Glomerular visceral epithelial cell (primary cell): ENCODE data around the gene PTPN1.

Source experiments
- DNase-seq: peaks from one replicate; pipeline ENCODE4 v3.0.0-alpha.2; 2016; ENCODE audit errors: extremely low spot score

The PTPN1 gene

DNA sequence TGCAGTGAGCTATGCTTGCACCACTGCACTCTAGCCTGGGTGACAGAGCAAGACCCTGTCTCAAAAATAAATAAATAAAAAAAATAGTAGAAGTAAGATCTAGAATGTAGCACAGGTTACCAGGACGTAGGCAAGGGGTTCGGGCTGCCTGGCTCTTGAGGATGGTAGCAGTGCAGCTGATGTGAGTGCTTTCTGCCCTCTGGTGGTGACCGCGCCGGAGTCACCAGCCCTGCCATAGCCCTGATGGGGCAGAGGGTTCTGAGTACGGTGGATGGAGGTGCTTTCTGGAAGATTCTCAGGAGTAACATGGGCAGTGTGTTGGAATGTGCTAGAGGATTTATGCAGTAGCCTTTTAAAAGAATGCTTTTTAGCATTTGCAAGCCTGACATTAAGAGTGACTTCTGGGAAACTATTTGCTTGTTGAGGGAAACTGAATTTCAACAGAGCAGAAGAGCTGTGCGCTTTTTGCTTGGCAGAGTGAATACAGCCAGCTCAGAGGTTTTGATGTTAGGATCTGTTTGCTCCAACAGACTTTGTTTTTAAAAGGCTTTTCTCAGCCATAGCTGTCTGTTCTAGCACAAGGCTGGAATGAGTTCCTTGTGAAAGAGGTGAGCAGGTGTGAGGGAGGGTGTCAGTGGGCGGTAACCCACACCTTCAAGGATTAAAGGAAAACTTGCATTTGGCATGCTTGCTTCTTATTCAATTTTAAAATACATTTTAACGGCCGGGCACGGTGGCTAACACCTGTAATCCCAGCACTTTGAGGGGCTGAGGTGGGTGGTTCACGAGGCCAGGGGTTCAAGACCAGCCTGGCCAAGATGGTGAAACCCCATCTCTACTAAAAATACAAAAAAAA is 65.9 kb downstream of the PTPN1 start:
- DNase-seq, result peak; percentile 64

DNA sequence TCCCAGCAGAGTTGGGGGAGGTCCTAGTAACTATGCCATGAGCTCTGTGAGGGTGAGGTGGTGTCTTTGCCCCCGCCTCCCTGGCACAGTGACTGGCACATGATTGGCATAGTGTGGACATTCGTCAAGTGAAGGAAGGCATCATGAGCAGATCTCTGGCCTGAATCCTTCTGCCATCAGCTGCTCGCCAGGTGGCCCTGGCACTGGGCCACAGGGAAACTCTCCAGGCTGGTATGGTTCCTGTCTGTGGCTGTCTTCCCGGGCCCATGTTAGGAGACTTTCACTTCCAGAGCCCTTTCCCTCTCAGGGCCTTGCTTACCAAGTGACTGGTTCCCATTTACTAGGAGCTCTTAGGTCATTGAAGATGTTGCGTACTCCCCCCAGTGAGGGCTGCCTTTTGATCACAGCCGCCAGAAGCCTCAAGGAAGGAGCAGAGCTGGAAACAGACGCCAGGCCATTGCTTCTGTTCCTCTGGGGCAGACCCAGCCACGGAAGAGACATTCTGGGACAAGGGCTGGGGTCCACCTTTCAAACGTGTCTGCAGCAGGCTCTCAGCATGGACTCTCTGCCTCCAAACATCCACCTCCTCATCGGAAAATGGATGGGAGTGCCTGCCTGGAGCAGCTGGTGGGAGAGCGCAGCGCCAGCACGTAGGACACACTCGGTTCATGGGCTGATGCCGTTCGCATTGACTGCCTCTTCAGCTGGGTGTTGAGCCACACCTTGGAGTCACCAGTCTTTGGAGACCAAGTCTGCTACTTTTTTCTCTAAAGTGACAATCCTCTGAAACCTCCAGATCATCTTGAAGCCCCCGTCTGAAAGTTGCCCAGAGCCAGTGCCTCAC is 67.2 kb downstream of the PTPN1 start:
- no peak for DNase-seq

DNA sequence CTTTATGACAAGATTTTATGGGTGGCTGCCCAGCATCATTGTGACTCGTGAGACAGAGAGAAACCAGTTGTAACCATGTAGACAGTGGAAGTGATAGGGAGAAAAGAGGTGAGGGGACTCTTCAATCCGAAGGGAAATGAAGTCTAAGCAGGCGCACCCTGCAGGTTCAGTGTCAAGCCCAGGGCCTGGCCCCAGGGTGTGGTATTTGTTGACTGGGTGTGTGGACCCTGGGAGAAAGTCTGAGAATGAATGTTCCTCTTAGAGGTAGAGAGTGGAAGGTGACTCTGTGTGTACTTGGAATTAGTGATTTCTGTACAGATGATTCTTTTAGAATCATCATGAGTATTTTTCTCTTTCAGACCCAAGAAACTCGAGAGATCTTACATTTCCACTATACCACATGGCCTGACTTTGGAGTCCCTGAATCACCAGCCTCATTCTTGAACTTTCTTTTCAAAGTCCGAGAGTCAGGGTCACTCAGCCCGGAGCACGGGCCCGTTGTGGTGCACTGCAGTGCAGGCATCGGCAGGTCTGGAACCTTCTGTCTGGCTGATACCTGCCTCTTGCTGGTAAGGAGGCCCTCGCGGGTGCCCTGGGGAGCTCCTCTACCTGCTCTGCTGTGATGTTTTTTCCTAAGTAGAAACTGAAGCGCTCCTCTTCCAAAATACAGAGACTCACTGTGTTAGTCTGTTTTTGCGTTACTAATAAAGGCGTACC is 68.0 kb downstream of the PTPN1 start:
- no peak for DNase-seq

DNA sequence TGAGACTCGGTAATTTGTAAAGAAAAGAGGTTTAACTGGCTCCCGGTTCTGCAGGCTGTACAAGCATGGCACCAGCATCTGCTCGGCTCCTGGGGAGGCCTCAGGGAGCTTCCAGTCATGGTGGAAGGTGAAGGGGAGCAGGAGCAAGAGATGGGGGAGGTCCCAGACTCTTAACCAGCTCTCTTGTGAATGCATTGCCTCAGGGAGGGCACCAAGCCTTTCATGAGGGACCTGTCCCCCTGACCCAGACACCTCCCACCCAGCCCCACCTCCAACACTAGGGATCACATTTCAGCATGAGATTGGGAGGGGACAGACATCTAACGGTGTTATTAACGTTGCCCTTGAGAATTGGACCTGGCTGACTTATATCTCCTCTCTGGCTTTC is 68.6 kb downstream of the PTPN1 start:
- DNase-seq, result no peak

DNA sequence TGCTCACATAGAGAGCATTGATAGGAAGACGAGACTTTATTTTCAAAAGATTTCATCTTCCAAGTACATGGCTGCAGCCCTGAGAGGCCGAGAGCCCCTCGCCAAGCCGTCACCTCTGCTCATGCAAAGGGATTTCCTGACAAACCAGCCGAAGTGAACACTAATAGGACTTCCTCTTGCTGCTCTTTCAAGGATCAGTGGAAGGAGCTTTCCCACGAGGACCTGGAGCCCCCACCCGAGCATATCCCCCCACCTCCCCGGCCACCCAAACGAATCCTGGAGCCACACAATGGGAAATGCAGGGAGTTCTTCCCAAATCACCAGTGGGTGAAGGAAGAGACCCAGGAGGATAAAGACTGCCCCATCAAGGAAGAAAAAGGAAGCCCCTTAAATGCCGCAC is 69.3 kb downstream of the PTPN1 start:
- no peak for DNase-seq

DNA sequence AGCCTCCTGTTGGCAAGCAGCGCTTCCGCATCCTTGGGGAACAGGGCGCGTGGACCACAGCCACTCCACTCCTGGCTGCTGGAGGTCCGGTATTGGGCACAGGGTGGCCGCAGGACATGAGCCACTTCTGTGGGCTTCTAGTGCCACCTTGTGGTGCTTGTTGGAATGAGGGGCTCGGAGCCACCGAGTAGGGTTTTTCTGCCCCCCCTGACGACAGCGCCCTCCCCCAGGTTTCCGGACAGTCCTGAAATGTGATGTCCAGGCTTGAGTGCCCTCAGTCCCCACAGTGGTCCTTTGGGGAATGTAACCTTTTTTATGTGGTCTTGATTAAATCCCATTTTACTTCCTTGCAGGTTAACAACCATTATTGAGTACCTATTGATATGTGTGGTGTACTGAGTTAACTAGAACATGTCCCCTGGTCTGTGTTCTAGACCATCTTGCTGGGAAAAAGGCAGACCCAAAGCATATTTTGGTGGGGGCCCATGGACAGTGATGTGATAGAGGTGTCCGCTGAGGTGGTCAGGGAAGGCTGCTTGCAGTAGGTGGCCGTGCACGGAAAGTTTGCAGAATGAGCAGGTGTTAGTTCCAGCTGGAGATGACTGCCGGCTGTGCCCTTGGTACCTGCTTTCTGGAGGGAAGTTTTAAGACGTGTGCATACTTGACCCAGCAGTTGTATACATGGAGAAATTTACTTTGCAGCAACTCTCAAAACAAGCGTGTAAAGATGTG is 70.0 kb downstream of the PTPN1 start:
- peak; percentile 70 for DNase-seq

DNA sequence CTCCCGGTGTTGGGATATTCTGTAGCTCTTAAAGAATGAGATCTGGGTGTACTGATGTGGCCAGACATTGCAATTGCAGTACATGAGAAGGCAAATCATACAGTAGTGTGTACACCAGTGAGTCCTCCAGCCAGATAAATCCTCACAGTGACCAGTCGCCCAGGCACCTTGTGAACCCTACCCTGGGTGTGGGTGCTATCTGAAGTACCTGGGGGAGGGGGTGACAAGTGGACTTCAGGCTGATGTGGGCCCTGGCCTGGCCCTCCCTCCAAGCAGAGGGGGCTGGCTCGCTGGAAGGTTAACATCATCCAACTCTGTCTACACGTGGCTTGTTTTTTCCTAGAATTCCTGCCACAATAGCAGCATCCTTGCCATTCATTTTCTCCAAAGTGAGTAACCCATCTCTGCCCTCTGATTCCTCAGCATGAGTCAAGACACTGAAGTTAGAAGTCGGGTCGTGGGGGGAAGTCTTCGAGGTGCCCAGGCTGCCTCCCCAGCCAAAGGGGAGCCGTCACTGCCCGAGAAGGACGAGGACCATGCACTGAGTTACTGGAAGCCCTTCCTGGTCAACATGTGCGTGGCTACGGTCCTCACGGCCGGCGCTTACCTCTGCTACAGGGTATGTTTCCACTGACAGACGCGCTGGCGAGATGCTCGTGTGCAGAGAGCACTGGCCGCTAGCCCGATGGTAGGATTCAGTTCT is 70.8 kb downstream of the PTPN1 start:
- DNase-seq, result no peak

DNA sequence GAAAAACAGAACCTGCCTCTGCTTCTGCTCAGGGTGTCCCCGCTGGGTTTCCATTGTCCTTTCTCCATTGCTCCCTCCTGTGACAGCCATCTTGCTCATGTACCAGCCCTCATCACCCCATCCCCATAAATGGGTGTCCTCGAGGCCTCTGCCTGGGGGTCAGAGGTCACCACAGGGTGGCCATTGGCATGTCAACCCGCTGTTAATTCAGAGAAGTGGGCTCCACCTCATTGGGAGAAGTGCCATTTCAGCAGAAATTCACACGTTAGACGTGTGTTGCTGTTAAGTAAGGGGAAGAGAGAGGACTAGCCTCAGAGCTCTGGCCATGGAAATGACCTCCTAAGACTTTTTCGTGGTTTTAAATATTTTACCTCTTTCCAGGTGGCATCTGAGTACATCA is 71.9 kb downstream of the PTPN1 start:
- DNase-seq, result no peak

DNA sequence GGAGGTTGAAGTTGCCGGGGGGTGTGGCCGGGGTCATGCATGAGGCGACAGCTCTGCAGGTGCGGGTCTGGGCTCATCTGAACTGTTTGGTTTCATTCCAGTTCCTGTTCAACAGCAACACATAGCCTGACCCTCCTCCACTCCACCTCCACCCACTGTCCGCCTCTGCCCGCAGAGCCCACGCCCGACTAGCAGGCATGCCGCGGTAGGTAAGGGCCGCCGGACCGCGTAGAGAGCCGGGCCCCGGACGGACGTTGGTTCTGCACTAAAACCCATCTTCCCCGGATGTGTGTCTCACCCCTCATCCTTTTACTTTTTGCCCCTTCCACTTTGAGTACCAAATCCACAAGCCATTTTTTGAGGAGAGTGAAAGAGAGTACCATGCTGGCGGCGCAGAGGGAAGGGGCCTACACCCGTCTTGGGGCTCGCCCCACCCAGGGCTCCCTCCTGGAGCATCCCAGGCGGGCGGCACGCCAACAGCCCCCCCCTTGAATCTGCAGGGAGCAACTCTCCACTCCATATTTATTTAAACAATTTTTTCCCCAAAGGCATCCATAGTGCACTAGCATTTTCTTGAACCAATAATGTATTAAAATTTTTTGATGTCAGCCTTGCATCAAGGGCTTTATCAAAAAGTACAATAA is 72.5 kb downstream of the PTPN1 start:
- DNase-seq, result no peak

DNA sequence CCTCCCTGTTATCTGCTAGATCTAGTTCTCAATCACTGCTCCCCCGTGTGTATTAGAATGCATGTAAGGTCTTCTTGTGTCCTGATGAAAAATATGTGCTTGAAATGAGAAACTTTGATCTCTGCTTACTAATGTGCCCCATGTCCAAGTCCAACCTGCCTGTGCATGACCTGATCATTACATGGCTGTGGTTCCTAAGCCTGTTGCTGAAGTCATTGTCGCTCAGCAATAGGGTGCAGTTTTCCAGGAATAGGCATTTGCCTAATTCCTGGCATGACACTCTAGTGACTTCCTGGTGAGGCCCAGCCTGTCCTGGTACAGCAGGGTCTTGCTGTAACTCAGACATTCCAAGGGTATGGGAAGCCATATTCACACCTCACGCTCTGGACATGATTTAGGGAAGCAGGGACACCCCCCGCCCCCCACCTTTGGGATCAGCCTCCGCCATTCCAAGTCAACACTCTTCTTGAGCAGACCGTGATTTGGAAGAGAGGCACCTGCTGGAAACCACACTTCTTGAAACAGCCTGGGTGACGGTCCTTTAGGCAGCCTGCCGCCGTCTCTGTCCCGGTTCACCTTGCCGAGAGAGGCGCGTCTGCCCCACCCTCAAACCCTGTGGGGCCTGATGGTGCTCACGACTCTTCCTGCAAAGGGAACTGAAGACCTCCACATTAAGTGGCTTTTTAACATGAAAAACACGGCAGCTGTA is 73.4 kb downstream of the PTPN1 start:
- DNase-seq, result no peak

DNA sequence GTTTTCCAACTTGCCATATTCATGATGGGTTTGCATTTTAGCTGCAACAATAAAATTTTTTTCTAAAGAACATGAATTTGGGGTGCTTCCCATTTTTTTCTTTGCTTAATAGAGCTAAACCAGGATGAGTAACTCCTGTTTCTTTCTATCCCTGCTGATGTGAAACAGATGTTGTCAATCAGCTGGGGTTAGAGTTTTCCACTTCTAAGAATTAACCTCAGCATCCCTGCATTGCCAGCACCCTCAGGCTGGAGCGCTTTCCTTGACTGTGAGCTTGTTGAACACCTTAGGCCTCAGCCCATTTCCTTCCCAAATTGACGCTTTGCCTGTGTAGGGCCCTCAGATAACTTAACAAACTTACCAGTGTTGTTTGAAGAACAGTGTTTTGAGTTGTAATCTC is 74.5 kb downstream of the PTPN1 start:
- no peak for DNase-seq

DNA sequence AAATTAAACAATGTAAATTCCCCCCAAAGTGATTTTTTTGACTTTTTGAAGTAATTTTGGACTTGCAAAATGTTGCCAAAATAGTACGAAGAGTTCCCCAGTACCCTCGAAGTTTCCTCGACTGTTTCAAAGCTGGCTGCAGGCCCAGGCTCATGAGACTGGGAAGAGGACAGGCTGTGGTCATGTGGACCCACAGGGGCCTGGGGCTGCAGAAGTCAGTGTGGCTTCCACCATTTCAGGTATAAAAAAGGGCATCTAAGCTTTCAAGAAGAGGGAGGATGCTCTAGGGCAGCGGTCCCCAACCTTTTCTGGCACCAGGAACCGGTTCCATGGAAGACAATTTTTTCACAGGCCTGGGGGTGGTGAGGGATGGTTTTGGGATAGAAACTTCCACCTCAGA is 75.0 kb downstream of the PTPN1 start:
- no peak for DNase-seq

DNA sequence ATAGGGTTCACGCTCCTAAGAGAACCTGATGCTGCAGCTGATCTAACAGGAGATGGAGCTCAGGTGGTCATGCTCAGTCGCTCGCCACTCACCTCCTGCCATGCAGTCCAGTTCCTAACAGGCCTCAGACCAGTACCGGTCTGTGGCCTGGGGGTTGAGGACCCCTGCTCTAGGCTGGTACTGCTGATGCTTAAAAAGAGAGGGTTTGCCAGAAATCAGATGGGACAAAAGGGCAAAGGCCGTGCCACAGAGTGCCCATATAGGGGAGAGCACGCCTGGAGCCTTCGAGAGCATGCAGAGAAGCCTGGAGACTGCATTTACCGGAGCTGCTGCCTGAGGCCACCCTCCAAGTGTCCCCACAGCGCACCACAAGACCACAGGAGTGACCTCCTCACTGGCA is 75.5 kb downstream of the PTPN1 start:
- DNase-seq, result no peak

DNA sequence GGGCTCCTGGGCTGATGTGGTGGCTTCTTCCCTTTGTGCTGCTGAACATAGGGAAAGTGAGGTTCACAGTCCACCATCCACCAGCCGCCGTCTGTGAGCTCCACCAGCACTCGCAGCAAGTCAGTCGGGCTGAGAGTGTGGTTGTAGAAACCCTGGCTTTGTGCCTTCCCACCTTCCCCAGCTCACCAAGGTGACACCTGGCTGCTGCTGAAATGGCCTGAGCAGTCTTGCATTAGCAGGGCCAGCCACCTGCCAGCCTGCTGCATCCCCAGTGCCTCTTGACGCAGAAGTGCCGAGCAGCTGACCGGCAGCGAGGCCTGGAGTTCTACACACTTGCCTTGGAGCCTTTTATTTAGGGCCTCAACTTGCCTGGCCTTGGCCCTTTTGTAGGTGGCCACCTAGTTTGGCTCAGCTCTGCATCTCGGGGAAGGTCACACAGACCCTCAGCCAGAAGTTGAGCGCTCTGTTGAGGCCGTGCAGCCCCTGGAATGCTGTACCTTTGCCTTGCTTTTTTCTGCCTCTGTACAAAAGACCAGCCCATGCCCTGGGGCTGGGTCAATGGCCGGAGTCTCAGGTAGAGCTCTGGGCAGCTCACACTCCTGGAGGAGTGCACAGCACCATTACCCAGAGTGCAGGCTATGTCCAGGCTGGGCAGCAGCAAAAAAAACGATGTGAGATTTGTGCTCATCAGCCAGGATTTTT is 76.5 kb downstream of the PTPN1 start:
- DNase-seq, result no peak

DNA sequence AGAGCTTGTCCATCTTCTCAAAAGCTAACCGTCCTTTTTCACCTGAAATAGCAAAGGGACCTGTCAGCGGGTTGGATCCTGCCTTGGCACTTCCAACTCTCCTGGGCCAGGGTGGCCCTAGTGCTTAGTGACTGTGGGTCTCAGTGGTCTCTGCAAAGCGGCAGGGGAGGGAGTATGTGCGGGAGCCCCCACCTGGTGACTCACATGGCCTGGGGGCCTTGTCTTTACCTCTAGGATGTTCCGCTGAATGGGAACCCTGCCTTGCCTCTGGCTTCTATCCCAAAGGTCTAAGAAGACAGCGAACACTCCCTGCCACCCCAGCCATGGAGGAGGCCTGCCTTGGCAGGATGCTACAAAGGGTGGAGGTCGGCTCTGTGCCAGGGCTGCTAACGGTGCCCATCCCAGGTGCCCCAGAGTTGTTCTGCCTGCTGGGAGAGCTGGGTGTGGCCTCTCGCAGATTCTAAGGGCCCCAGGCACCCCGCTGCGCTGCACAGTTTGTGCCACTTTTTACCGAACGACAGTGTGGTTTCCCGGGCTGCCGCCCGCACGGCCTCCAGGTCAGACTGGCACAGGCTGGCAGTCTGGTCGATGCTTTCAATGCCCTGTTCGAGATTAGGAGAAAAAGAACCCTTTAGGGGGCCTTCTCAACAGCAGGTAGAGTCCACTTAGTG is 77.2 kb downstream of the PTPN1 start:
- DNase-seq, result no peak

DNA sequence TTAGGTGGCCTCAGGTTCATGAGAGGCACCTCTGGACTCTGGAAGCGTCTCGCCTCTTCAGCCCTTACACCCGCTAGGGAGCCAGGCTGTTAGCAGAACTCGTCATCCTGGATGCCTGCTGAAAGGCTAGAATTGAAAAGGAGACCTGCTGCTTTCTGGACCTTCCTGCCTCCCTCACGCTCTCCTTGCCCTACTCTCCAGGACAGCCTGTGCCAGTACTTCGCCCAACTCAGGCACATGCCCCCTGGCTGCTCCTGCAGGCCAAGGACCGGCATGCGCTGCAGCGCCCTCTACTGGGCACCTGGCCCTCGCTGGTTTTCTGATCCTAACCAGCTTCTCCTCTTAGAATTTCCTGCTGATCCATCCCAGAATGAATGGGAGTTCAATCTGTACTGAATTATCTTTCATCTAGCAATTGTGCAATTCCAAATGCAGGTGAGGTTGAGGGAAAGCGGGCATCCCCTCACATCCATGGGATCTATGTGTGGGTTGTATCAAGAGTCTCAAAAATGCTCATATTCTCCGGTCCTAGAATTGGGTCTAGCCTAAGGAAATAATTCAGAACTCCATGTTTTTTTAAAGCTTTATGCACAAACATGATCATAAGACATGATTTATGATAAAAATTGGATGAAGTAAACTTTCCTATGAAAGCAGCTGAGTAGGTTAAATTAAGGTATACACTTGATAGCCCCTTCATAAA is 78.0 kb downstream of the PTPN1 start:
- DNase-seq, result peak; percentile 67

DNA sequence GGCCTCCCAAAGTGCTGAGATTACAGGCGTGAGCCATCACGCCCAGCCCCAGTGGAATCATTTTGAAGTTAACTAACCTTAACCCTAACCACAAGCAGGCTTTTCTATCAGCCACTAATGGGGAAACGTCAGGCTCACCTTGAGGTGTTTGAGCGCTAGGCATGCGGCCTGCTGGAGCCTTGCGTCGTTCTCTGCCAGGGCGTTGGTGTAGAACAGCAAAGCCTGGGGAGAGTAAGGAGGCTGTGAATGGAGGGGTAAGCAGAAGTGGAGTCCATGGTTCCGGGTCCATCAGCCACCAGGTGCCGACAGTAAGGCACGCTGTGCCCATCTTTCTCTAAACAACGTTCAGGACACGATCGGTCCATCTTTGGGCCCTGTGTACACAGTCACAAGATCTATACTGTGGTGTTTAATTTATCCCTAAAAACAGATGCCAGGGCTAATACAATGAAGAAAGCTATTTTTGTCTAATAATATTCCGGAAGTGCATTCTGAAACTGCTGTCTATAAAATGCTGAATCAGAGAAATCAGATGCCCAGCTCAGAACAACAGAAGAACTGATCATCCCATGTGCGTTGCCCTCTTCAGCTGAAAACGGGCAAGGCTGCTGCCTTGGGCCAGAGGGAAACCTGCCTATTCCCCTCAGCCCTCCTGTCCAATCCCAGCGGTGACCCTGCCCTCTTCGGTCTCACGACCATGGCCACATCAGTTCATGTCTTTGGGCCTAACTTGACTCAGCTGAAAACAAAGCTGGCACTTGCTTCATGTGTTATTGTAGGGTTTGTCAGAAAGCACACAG is 79.6 kb downstream of the PTPN1 start:
- no peak for DNase-seq

DNA sequence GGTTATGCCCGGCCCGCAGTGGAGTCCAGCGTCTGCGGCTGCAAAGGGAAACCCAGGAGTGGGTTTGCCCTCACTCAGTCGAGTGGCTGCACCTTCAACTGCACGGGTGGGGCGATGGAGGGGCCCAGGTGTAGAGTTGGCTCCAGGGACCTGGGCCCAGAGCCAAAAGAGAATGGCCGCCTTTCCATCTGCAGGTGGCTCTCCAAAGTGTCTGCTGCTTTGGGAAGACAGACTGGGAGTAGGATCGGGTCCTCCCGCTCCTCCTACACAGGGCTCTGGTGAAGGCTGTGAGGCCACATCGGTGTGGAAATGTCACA is 80.1 kb downstream of the PTPN1 start:
- DNase-seq, result no peak
